OCI-LY3 (cell line): ENCODE results near the gene PGAP2.
A peak's percentile ranks its signal among the peaks of the same experiment; 100 is the strongest.

ENCODE experiments used
- H2AFZ ChIP-seq: fragments of 200-600, 300-600 bp; shearing (Covaris generic); 2 replicates; pipeline ENCODE4 v1.6.0; 2014; ENCODE audit warnings: antibody characterized with exemption, low read depth, low read length
- H3K27ac ChIP-seq: fragments of 200-600, 300-600 bp; sonication (generic); 2 replicates; pipeline ENCODE4 v1.5.1; 2014; ENCODE audit warnings: mild to moderate bottlenecking, low read length, moderate library complexity, mixed read lengths
- H3K27me3 ChIP-seq: fragments of 200-600, 300-600 bp; sonication (generic); 2 replicates; pipeline ENCODE4 v1.6.1; 2014; ENCODE audit warnings: low read depth, low read length, mixed read lengths
- H3K36me3 ChIP-seq: fragments of 200-600, 300-600 bp; sonication (generic); replicated peaks from 2 replicates; pipeline ENCODE3; 2014; ENCODE audit warnings: low read depth, low read length, mixed read lengths
- H3K4me1 ChIP-seq: fragments of 300-600, 200-600 bp; sonication (generic); 2 replicates; pipeline ENCODE4 v1.6.1; 2014; ENCODE audit warnings: low read length, mixed read lengths
- H3K4me2 ChIP-seq: fragments of 200-600, 300-600 bp; sonication (generic); 2 replicates; pipeline ENCODE4 v1.6.1; 2014; ENCODE audit warnings: low read length, mixed read lengths
- H3K4me3 ChIP-seq: fragments of 300-600, 200-600 bp; sonication (generic); 2 replicates; pipeline ENCODE4 v1.5.1; 2014; ENCODE audit warnings: antibody characterized with exemption, mild to moderate bottlenecking, low read length, moderate library complexity
- H3K79me2 ChIP-seq: fragments of 300-600, 200-600 bp; shearing (Covaris generic); 2 replicates; pipeline ENCODE4 v1.6.1; 2014; ENCODE audit warnings: mild to moderate bottlenecking, low read length, mixed read lengths
- H3K9ac ChIP-seq: fragments of 300-600, 200-600 bp; shearing (Covaris generic); 2 replicates; pipeline ENCODE4 v1.6.0; 2014; ENCODE audit warnings: mild to moderate bottlenecking, low read length, moderate library complexity
- H3K9me3 ChIP-seq: fragments of 200-600, 300-600 bp; shearing (Covaris generic); 2 replicates; pipeline ENCODE4 v1.6.1; 2014; ENCODE audit warnings: low read length, mixed read lengths; ENCODE audit not compliant: insufficient read depth
- H4K20me1 ChIP-seq: fragments of 200-600, 300-600 bp; sonication (generic); 2 replicates; pipeline ENCODE4 v1.6.1; 2016; ENCODE audit warnings: low read length, mixed read lengths; ENCODE audit not compliant: insufficient read depth
- EZH2phosphoT487 ChIP-seq: fragments of 200-600 bp; shearing (Covaris generic); IDR thresholded peaks from 2 replicates; pipeline ENCODE4 v1.6.1; 2018; ENCODE audit warnings: antibody characterized with exemption, mixed run types, low read depth
- TF ChIP-seq, protein P1 (sequence below): fragments of 200-600, 300-600 bp; sonication (generic); IDR thresholded peaks from 2 replicates; pipeline ENCODE4 v1.5.1; 2014; ENCODE audit warnings: antibody characterized with exemption, low read length, low read depth

The PGAP2 gene

GRCh38 chr11:3841426-3842350 lies 33.3 kb downstream of the PGAP2 start:
- Histone ChIP-seq H3K27me3 (no peaks in the 10 kb centered on the region), H3K4me2 (peak overlapping the region; percentile 99), H3K36me3 (peaks cover 16% of the 10 kb centered on the region), H4K20me1 (peaks cover 32% of the 10 kb centered on the region), H2AFZ (peak overlapping the region; percentile 98), H3K9me3 (no peaks in the 10 kb centered on the region), H3K9ac (peak overlapping the region; percentile 96), H3K4me1 (peaks cover 38% of the 10 kb centered on the region), H3K4me3 (peak overlapping the region; percentile 95), H3K79me2 (peaks cover 40% of the 10 kb centered on the region), H3K27ac (peak overlapping the region; percentile 85)
- TF ChIP-seq, protein P1, sequence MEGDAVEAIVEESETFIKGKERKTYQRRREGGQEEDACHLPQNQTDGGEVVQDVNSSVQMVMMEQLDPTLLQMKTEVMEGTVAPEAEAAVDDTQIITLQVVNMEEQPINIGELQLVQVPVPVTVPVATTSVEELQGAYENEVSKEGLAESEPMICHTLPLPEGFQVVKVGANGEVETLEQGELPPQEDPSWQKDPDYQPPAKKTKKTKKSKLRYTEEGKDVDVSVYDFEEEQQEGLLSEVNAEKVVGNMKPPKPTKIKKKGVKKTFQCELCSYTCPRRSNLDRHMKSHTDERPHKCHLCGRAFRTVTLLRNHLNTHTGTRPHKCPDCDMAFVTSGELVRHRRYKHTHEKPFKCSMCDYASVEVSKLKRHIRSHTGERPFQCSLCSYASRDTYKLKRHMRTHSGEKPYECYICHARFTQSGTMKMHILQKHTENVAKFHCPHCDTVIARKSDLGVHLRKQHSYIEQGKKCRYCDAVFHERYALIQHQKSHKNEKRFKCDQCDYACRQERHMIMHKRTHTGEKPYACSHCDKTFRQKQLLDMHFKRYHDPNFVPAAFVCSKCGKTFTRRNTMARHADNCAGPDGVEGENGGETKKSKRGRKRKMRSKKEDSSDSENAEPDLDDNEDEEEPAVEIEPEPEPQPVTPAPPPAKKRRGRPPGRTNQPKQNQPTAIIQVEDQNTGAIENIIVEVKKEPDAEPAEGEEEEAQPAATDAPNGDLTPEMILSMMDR, result peak; percentile 79
- TF ChIP-seq EZH2phosphoT487, result no peak

GRCh38 chr11:3843326-3843725 lies 35.0 kb downstream of the PGAP2 start:
- Histone ChIP-seq H3K4me3 (no peak overlapping the region), H3K9me3 (no peaks in the 10 kb centered on the region), H2AFZ (no peak overlapping the region), H4K20me1 (peaks cover 16% of the 10 kb centered on the region), H3K9ac (no peak overlapping the region), H3K27me3 (peaks cover 5% of the 10 kb centered on the region), H3K4me2 (no peak overlapping the region), H3K27ac (no peak overlapping the region), H3K79me2 (peaks cover 24% of the 10 kb centered on the region), H3K36me3 (peaks cover 6% of the 10 kb centered on the region), H3K4me1 (peaks cover 22% of the 10 kb centered on the region)
- TF ChIP-seq, protein P1, result no peak

GRCh38 chr11:3845246-3845645 lies 36.9 kb downstream of the PGAP2 start:
- H3K4me3 ChIP-seq, result no peak overlapping the region
- H3K9me3 ChIP-seq, result no peaks in the 10 kb centered on the region
- H3K36me3 ChIP-seq, result no peaks in the 10 kb centered on the region
- no peak overlapping the region for H3K27ac ChIP-seq
- H2AFZ ChIP-seq, result no peak overlapping the region
- TF ChIP-seq EZH2phosphoT487, result no peak
- TF ChIP-seq, protein P1, result no peak
- peaks cover 5% of the 10 kb centered on the region for H3K79me2 ChIP-seq
- H3K4me1 ChIP-seq, result peaks cover 10% of the 10 kb centered on the region
- peaks cover 8% of the 10 kb centered on the region for H3K27me3 ChIP-seq
- H3K4me2 ChIP-seq, result no peak overlapping the region
- H3K9ac ChIP-seq, result no peak overlapping the region
- H4K20me1 ChIP-seq, result no peaks in the 10 kb centered on the region

DNA sequence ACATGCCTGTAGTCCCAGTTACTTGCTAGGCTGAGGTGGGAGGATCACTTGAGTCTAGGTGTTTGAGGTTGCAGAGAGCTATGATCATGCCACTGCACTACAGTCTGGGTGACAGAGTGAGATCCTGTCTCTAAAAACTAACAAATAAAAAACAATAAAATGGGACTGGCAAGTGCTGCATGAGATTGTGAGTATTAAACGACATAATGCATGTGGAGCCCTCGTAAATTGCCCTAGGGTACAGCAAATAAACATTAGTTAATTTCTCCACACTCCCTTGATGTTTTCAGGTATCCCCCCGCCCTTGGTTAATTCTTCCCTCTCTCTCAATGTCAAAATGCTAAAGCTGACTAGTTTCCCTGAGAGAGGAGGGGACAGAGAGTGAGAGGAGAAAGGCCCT lies 37.3 kb downstream of the PGAP2 start:
- peaks cover 10% of the 10 kb centered on the region for H3K4me1 ChIP-seq
- H3K9ac ChIP-seq, result no peak overlapping the region
- H3K4me2 ChIP-seq, result no peak overlapping the region
- no peak overlapping the region for H3K4me3 ChIP-seq
- peaks cover 8% of the 10 kb centered on the region for H3K27me3 ChIP-seq
- H2AFZ ChIP-seq, result no peak overlapping the region
- TF ChIP-seq, protein P1, result no peak
- no peak for TF ChIP-seq EZH2phosphoT487
- no peak overlapping the region for H3K27ac ChIP-seq
- H3K79me2 ChIP-seq, result peaks cover under 1% of the 10 kb centered on the region; the same call in 1 of the 2 replicates
- no peaks in the 10 kb centered on the region for H4K20me1 ChIP-seq
- H3K9me3 ChIP-seq, result no peaks in the 10 kb centered on the region
- H3K36me3 ChIP-seq, result no peaks in the 10 kb centered on the region
